Astrocyte (in vitro differentiated cells and primary cell): ENCODE measurements around the gene KCNQ1.

Experiments used
- EZH2 ChIP-seq: IDR thresholded peaks from 2 replicates; pipeline ENCODE4 v1.6.1; 2012; ENCODE audit warnings: mild to moderate bottlenecking, low read length, inconsistent platforms; ENCODE audit not compliant: insufficient read depth
- TF ChIP-seq, protein P1 (sequence below): IDR thresholded peaks from 2 replicates; pipeline ENCODE4 v1.5.1; 2011; ENCODE audit warnings: low read depth, mild to moderate bottlenecking, inconsistent platforms, low read length, moderate library complexity; ENCODE audit not compliant: insufficient read depth

GRCh38 chr11:2442589-2442988 is 2.2 kb upstream of the KCNQ1 start:
- TF ChIP-seq, protein P1, sequence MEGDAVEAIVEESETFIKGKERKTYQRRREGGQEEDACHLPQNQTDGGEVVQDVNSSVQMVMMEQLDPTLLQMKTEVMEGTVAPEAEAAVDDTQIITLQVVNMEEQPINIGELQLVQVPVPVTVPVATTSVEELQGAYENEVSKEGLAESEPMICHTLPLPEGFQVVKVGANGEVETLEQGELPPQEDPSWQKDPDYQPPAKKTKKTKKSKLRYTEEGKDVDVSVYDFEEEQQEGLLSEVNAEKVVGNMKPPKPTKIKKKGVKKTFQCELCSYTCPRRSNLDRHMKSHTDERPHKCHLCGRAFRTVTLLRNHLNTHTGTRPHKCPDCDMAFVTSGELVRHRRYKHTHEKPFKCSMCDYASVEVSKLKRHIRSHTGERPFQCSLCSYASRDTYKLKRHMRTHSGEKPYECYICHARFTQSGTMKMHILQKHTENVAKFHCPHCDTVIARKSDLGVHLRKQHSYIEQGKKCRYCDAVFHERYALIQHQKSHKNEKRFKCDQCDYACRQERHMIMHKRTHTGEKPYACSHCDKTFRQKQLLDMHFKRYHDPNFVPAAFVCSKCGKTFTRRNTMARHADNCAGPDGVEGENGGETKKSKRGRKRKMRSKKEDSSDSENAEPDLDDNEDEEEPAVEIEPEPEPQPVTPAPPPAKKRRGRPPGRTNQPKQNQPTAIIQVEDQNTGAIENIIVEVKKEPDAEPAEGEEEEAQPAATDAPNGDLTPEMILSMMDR: no peak
- no peak for TF ChIP-seq EZH2
